ENCODE measurements around the gene GPR173. TPM values are rescaled to one million over a fixed set of nuclear protein-coding genes. Genes with fewer than 3 reads are reported as not detected.

GPR173 gene
- total RNA-seq, 4 donors from 2014 or later, result 0.33 to 1.1 (median 0.73) TPM

- TF ChIP-seq, protein P1, sequence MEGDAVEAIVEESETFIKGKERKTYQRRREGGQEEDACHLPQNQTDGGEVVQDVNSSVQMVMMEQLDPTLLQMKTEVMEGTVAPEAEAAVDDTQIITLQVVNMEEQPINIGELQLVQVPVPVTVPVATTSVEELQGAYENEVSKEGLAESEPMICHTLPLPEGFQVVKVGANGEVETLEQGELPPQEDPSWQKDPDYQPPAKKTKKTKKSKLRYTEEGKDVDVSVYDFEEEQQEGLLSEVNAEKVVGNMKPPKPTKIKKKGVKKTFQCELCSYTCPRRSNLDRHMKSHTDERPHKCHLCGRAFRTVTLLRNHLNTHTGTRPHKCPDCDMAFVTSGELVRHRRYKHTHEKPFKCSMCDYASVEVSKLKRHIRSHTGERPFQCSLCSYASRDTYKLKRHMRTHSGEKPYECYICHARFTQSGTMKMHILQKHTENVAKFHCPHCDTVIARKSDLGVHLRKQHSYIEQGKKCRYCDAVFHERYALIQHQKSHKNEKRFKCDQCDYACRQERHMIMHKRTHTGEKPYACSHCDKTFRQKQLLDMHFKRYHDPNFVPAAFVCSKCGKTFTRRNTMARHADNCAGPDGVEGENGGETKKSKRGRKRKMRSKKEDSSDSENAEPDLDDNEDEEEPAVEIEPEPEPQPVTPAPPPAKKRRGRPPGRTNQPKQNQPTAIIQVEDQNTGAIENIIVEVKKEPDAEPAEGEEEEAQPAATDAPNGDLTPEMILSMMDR (IDR thresholded peaks at IDR 0.05; ENCODE audit: low read depth), result no peak
Measured at GRCh38 chrX:53039236-53039635, 9.4 kb upstream of the GPR173 start.

GRCh38 chrX:53044995-53045394 is 3.6 kb upstream of the GPR173 start:
- TF ChIP-seq, protein P1 (IDR thresholded peaks at IDR 0.05; ENCODE audit: low read depth), result no peak

DNA sequence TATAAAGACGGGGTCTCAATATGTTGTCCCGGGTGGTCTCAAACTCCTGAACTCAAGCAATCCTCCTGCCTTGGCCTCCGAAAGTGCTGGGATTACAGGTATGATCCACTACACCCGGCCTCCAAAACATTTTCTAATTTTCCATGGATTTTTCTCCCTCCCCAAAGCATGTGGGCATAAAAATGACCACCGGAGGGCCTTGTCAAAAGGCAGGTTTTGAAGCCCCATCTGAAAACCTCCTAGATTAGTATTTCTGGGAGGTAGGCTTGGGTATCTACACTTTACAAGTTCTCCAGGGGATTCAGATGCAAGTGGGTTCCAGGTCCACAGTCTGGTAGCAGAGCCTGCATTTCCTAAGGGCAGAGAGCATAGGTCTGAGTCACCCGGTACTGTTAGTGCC is 1.4 kb upstream of the GPR173 start:
- TF ChIP-seq, protein P1 (IDR thresholded peaks at IDR 0.05; ENCODE audit: low read depth), result no peak

- TF ChIP-seq, protein P1 (IDR thresholded peaks at IDR 0.05; ENCODE audit: low read depth), result no peak
Measured at GRCh38 chrX:53049127-53049517, 533 bp downstream of the GPR173 start.

GRCh38 chrX:53050841-53051240 is 2.3 kb downstream of the GPR173 start:
- TF ChIP-seq, protein P1 (IDR thresholded peaks at IDR 0.05; ENCODE audit: low read depth), result no peak

DNA sequence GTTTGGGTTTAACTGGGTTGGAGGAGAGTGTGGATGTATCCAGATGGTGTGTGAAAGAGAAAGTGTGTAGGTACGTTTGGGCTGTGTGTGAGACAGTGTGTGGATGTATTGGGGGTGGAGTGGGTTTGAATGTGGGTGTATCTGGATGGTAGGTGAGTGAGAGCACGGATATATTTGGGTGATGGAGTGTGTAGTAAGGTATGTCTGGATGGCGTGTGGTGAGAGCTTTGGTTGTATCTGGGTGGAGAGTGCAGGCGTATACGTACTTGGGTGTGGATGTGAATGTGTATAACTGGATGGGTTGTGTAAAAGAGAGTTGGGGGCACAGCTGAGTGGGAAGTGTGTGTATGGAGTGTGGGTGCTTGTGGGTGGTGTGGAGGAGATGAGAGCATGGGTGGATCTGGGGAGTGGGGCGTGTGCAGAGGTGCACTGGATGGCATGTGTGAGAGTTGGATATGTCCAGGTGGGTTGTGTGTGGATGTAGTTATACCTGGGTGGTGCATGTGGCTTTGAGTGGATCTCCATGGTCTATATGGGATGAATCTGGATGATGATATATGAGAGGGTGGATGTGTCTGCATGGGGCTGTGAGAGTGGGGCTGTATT is 6.8 kb downstream of the GPR173 start:
- TF ChIP-seq, protein P1 (IDR thresholded peaks at IDR 0.05; ENCODE audit: low read depth), result no peak

DNA sequence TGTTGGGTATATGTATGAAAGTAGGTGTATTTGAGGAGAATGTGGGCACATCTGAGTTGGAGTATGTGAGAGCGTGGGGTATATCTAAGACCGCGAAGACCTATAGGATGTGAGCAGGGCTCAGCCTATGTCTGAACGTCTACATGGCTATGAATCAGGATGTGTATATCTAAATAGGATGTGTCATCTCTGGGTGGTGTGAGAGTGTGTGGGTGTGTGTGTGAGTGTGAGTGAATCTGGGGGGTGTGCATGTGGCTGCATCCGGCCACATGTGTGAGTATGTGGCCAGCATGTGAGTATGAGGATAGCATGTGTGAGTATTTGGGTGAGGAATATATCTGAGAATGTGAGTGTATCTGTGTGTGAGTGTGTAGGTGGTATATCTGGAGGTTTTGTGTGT is 7.7 kb downstream of the GPR173 start:
- TF ChIP-seq, protein P1 (IDR thresholded peaks at IDR 0.05; ENCODE audit: low read depth), result no peak
